HG02870 (cell line): Measurements from ENCODE around the gene RNF121.

Experiments
- ATAC-seq: cut with Tn5 transposase; IDR thresholded peaks from one replicate; pipeline ENCODE4 v1.9.1; 2021; ENCODE audit warnings: mild to moderate bottlenecking, moderate library complexity; ENCODE audit not compliant: unreplicated experiment

The RNF121 gene

DNA sequence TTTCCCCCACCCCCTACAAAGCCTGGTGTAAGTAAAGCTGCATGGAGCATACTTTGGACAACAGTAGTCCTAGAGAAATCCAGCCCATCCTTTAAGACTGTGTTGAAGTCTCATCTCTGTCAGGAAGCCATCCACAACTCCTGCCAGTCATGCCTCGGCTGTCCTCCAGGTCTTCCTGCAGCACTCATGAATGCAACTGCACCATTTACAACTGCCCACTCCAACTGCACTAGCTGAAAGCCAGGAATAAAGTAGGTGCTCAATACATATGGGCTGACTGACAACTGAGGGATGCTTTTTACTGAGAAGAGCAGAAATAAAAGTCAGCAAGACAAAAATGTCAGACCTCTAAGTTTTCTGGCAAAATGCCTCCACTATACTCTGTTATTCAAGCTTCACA lies 97.2 kb downstream of the RNF121 start:
- ATAC-seq = no peak

DNA sequence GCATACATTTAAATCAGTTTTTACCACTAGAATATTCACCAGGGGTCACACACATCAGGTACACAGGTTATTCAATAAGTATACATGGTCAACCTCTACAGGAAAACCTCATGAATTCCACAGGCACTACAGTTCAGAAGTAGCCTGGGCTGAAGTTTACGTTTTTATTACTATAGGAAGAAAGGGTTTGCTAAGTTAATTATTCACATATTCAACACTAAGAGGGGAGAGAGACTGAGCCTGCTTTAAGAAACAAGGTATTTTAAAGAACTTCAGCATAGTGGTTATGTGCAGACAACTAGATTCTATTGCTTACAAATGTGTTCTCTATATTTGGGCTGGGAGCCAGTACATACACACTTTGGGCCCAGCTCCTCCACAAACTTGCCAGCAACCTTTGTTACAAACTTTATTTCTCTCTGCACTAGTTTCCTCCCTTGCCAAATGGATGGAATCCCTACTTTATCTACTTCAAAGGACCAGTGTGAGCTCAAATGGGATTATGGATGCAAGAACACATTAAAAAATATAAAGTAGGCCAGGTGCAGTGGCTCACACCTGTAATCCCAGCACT lies 101.7 kb downstream of the RNF121 start:
- ATAC-seq = no peak

DNA sequence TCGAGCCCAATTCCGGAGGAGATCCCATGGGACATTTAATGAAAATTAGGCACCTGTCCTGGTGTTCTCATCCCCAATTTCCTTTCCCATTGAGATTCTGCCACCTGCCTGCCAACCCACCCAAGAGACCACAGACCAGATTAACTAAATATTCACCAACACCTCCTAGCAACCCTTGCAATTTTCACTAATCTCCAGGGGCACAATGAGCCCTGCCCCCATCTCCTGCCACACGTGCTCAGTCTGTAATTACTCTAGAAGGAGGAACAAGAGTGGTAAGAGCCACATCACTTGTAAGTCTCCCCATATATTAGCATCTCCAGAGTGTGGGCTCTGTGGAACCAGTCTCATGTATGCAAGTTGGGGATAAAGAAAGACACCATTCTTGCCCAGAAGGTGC lies 107.8 kb downstream of the RNF121 start:
- no peak for ATAC-seq

DNA sequence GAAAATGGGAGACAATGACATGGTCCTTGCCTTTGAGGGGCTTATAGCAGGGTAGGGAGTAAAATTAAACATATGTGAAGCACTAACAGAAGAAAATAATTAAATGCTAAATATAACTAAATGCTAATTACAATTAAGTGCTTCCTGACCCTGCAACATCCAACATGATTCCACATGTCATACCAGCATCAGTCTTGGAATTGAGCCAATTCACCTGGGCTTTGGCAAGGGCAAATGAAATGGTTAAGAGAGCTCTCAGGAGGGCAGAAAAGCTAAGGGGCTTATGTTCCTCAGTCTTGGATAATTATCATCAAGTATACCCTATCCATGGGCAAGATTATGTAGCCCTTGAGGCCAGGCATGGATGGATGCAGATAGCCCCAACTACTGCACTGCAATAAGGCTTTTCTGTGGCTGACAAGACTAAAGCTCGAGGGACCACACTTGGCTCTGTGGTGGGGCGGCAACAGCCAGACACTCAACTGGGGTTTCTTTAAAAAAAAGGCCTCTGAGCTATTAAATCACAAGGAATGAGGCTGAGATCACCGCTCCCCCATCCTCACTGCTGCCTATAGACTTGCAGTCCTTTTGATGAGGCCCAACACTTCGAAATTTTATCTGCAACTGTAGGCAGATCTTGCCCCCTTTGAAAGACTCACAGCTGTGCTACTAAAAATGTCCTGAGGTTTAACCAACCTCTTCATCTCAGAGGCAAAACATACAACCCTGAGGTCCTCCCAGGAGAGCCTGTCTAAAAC lies 108.9 kb downstream of the RNF121 start:
- ATAC-seq = no peak

DNA sequence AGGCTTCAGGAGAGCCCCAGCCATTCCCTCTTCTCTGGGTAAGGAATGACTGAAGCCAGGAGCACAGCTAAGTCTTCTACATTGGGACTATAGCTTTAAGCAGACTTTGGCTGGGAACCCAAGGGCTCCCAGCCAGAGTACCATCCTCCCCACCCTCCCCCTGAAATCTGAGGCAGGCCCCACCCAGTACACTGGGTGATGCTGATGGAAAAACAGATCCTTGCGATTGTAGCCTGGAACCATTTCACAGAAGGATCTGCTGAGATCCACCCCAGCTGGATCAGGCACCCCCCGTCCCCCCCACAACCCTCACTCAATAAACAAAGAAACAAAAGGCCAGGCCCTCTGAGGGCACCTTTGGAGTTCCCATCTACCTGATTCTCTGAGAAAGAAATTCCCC lies 109.6 kb downstream of the RNF121 start:
- no peak for ATAC-seq

DNA sequence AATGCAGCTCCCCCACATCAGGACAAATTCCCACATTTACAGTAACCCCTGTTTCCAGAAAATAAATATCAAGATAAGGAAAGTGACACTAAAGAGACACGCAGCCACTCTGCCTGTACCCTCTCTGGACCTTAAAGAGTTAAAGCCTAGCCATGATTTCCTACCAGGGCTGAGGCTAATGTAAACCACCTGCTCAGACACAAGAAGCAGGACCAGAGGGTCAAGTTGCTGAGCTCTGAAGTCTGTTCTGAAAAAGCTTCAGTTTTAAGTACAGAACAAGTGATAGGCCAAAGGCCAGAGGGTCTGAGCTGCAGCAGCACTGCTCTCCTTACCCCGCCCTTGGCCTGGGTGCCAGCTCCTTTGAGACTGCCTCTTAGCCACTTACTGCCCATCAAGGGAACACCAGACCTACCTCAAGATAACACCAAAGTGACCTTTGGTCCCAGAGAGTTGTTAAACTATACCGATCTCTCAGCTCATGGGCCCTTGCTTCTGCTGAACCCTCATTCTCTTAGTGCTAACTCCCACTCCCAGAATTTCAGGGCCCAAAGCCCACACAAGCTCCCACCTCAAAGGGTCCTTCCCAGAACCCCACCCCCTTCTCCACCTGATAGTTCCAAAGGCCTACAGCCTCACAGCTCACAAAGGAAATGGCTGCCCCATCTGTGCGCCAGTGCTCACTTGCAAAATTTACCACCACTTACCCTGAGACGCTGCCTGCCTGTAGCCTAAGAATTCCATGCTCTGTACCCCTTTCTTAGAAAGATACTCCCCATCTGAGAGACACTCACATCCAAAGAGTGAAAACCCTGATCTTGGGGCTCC lies 110.4 kb downstream of the RNF121 start:
- no peak for ATAC-seq

DNA sequence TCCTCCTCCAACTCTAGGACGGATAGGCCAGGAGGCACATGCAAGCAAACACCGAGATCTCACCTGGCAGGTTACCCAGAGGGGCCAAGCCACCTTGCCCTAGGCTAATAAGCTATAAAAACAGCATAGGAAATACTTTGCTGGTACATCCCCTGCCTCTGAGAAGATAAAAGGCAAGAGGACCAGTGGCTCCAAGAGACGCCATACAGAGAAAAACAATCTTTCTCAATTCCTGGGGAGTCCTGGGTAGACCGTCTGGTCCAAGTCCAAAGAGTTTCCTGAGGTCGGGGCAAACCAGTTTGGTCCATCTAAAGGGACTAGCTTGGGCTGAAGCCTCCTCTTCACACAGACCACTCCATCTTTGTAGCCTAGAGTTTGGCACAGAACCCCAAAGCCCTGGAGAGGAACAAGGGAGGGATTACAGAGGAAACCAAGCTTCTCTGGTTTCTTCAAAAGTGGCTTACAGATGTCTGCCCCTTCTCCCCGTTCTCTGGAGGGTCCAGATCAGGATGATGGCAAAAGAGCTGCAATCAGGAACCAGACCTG lies 111.1 kb downstream of the RNF121 start:
- no peak for ATAC-seq

DNA sequence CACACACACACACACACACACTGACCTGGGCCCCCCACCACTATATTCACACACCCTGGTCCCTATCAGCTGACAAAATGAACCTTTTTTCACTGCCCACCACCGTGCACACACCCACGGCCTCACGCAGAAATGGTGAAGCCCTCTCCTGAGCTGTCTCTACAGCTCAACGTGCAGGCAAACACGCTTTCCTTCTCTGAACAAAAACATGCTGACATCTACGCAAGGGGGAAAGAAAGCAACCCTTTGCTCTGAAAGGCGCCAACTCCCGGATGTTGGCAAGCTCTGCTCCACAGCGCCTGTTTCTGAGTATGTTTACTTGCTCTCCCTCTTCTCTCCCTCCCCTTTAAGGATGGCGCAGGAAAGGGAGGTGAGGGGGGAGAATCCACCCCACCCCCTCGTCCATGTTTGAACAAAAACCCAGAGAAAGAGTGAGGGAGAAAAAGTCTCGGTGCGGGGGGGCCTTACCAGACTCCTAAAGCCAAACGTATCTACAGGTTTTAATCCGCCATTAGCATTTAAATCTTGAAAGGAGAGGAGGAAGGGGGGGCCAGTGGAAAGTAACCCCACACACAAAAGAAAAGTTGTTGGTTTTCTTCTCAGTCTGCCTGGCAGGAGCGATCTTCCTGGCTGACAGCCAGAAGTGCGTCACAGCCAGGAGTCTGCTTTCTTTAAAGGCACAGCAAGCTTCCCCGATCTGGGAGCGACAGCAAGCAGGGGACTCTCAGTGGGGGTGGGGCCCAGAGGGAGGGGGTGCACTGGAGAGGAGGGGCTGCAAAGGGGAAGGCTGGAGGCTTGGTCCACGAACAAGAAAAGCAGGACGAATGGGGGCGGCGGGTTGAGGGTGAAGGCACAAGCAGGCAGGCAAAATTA lies 111.9 kb downstream of the RNF121 start:
- no peak for ATAC-seq

DNA sequence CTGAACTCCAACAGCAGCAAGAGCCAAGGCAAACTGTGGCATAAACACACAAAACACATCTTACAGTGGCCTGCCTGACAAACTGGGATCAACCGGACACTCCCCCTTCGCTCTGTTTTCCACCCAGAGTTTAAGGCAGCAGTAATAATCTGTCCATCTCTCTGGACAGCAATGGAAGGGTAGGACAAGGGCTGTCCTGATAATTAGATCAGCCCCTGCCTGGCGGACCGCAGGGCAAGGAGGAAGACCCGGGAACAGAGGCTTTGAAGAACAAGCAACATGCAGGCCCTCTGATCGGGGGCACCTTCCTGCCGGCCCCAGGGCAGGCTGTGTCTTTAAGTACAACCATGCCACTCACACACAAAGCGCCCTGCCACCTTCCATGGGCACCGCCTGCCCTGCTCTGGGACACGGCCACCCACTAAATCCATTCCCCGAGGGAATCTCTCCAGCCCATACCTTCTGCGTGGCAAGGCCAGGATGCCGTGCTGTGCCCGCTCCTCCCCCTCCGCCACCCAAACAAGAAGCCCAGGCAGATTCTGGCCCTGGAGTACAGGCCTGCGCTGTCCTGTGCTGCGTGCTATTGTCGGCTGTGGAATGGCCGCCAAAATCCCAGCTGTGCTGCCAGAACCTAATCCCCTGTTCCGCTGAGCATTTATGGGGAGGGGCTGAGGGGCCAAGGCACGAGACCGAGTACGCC lies 112.7 kb downstream of the RNF121 start:
- ATAC-seq = no peak

DNA sequence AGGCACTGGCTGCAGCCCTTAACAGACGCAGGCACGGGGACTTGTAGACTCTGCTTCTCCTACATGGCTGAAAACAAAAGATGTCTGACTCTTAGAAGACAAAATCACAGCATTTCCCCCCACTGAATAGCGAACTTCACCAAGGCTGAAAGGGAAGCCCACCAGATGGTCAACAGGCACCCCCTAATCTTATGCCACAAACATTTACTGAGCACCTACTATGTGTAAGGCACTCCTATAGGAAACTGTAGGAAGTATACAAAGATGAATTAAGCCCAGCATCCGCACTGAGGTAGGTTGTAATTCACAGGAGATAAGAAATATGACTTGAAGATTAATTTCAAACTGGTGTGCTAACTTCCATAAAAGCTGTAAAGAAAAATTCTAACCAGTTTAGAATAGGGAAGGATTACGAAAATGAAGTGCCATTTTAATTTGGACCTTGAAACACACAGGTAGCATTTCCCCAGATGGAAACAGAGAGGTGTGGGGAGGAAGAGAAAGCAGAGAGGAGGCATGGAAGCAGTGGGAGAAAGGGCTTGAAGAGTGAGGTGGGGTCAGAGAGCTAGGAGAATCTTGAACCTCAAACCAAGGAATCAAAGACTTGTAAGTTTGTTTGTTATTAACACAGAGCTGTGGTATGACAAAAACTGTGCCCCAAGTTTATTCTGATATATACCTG lies 113.4 kb downstream of the RNF121 start:
- no peak for ATAC-seq

DNA sequence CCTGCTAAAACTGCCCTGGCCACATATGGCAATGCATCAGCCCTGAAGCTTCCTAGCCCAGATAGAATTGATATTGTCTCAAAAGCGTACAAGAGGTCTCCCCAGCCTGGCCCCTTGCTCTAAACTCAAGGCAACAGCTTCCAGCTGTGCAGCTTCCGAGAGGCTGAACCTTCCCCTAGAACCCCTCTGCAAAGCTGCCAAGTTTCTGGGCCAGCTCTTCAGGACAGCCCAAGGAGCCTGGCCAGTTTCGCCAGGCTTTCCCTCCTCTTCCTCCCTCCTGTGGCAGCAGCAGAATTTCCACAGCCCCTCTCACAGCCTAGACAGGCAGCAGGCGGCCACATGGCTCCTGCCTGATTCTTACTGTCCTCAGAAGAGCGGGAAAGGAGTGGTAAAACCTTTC lies 117.0 kb downstream of the RNF121 start:
- ATAC-seq = no peak
